Activated CD8-positive, alpha-beta memory T cell treated with anti-CD3 and anti-CD28 coated beads, Interleukin-2, amount 50 U/mL, for 4 hours (primary cell): ENCODE results near the gene ZNF423.

Experiments used
- DNase-seq: peaks from one replicate; pipeline ENCODE4 v3.0.0-alpha.2; 2020

Gene ZNF423

GRCh38 chr16:49636608-49637007 lies 219.3 kb downstream of the ZNF423 start:
- DNase-seq = no peak

- no peak for DNase-seq
These were observed 220.0 kb downstream of the ZNF423 start for GRCh38 chr16:49635591-49636581.

DNA sequence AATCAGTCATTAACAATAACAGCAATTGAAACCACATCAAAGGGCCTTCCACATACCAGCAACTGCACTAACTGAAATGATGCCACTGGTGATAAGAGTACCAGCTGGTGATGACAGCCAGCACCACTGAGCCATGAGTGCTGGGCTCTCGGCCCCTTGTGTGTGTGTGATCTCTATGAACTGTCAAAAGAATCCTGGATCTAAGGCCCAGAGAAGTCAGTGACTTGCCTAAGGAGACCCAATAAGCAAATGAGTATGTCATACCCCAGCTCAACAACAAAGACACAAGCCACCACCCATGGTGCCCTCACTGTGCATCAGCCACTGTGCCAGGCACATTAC lies 220.9 kb downstream of the ZNF423 start:
- no peak for DNase-seq

GRCh38 chr16:49634235-49635008 lies 221.5 kb downstream of the ZNF423 start:
- DNase-seq = no peak

DNA sequence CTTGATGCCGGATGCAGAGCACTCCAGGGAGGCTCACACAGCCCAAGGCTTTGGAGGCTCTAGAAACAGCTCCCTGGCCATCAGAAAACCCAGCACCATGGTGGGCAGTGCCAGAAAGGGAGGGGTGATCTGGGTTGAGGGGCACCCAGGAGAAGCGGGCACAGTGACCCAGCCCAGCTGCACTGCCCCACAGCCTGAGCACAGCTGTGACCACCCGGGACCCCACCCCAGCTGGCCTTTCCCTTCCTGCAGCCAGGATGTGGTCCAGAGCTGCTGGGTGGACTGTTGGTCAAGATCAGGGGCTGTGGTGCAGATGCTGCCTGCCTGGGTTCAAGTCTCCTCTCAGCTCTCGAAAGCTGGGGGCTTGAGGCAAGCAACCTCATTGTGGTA lies 223.1 kb downstream of the ZNF423 start:
- DNase-seq = no peak

DNA sequence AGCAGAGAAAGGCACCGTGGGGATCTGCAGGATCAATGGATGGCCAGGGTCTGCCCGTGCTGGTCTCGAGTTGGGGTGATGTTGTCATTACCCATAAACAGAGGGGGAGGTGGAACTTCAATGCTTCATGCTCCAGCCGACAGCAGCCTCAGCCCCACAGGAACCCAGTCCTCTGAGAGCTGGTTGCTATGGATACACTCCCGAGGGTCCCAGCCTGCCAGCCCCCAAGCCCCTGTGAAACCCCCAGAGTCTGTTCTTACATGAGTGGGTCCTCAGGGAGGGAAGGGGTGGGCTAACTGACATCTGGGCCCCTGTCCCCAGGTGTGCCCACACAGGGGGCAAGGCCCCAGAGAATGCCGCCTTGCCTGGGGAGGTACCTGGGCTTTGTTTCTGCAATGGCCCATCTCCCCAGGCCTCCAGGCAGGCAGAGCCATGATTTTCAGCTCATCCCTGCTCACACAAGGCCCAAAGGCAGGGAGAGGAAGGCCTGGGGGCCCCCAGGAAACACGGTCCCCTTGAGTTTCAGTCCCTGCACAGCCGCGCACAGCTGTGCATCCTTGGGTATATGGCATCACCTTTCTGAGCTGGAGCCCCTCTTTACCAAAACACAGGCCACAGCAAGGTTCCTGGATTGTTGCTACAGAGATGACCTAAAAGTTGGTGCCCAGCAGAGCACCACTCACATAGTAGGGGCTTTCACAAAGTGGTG lies 223.7 kb downstream of the ZNF423 start:
- no peak for DNase-seq

DNA sequence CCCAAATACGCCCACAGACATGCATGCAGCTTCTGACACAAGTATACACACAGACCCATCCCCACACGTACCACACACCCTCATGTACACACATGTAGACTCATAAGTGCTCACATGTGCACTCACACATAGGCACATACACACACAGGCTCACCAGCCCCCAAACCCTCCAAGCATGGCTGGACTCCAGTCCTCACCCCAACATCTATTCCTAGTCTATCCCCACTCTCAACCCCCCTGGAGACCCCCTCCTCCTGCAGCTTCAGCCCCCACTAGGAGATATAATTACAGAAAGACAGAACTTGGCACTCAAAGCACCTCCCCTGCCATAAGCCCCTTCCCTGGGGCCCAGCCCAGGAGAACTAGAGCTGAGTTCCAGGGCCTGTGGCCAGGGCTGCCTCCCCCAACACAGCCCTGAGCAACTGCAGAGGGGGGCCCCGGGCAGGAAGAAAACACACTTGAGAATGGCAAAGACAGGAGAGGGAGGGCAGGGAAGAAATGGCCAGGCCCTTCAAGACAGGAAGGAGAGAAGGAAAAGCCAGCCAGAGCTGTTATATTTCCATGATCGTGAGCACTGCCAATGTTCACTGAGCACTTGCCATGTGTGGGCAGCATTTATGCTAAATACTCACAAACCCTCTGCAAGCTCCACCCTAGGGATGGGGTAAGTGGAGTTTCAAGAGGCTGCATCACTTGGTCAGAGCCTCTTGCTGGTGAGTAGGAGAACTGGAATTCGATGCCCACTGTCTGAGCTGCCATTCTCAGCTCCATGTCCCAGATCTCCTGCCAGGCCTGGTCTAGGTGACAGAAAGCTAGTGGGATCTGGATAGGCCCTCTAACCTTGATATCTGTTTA lies 224.5 kb downstream of the ZNF423 start:
- no peak for DNase-seq

DNA sequence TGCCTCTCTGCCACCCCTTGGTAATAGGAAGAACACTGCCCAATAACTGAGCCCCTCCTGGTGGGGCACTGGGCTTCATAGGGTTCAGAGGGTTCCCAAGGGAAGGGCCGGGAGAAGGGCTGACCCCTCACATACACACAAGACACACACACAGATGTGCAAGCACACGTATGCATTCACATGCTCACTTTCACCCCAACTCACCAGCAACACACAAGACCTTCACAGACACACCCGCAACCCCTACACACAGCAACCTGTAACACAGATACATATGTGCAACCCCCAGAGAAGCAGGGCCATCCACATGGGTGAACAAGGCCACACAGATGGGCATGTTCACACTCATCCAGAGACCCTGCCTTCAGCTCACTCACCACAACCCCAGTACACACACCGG lies 225.1 kb downstream of the ZNF423 start:
- no peak for DNase-seq

GRCh38 chr16:49629851-49630250 lies 226.1 kb downstream of the ZNF423 start:
- DNase-seq = no peak

- no peak for DNase-seq
These were observed 227.8 kb downstream of the ZNF423 start for GRCh38 chr16:49628148-49628547.

DNA sequence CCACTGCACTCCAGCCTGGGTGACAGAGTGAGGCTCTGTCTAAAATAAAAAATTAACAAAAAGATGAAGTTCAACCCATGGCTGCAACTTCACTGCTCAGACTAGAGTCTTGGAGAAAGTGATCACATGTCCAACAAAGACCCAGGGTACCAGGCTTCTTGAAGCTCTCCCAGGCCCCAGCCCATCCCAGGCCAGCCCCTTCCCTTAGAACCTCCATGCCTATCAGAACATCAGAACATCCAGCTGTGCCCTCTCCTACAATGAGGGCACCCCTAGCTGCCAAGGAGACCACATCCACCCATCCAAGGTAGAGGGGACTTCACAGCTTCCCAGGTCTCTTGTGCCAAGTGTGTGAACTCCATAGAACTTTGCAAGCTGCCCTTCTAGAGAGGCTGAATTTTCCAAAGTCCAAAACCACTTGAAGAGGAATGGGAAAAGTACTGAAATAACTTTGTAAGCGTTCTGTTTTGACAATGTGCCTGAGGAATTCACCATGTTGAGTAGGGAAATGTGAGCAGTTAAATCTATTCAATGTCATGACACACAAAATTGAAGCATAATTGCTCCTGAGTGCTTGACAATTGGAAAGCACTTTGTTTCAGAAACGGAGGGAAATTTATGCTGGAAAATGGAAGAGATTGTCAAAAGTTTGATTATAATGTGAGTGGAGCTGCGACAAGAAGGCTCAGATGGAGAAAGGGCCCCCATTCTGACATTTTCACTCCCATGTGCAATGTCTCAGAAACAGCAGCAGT lies 230.4 kb downstream of the ZNF423 start:
- no peak for DNase-seq

- no peak for DNase-seq
These were observed 232.2 kb downstream of the ZNF423 start for GRCh38 chr16:49623501-49624266.

- no peak for DNase-seq
These were observed 233.2 kb downstream of the ZNF423 start for GRCh38 chr16:49622421-49623402.

DNA sequence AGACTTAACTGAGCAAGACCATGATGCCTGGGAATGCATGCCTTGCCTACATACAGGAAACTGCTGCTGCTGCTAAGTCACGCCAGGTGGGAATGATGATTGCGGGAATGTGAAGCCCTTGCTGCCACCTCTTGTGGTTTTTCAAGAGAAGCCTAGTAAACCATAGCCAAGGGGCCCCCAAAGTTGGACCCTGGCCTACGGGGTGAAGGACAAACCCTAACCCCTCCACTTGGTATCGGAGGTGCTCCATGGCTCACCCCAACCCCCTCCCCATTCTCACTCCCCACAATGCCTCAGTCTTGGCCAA lies 233.9 kb downstream of the ZNF423 start:
- no peak for DNase-seq

GRCh38 chr16:49621241-49622083 lies 234.4 kb downstream of the ZNF423 start:
- DNase-seq = no peak

DNA sequence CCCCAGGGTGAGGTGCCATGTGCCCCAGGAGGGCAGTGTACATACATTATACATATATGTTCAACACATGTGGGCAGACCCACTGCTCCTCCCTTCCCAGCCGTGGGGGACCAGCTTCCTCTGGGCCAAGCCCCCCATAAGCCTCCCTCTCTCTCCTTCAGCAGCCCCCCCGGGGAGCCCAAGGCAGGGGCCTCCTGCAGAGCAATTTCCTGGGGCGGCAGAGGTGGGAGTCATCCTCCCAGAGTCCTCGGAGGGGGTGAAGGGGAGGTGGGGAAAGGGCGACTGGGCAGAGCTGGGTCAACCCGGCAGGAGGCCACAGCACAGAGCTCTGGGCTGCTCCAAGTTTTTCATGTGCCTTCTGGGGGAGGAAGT lies 235.1 kb downstream of the ZNF423 start:
- DNase-seq = no peak

DNA sequence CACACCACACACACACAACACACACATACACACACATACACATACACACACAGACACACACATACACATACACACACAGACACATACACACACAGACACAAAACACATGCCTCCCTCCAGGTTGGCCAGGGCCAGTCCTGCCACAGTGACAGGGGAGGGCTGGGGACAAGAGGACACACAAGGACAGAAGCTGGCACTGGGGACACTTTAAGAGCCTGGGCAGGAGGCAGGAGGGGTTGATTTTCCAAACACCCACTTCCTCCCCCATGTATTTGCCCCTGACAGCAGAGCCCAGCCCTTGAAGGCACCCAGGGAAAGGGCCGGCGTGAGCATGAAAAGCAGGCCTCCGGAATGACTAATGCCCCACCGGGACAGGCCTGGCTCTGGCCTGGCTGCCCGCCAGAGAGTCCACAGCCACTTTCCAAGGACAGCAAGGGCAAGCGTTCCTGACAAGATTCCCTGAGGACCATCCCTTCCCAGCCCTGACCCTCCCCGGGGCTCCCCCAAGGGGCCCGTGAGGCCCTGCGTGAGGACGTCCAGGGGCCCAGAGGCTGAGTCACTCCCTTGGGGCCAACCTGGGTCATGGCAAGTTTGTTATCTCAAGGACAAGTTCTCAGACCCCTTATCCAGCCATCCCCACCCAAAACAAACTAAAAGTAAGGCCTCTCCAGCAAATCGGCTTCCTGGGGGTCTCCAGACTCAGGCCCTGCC lies 235.6 kb downstream of the ZNF423 start:
- DNase-seq = no peak

DNA sequence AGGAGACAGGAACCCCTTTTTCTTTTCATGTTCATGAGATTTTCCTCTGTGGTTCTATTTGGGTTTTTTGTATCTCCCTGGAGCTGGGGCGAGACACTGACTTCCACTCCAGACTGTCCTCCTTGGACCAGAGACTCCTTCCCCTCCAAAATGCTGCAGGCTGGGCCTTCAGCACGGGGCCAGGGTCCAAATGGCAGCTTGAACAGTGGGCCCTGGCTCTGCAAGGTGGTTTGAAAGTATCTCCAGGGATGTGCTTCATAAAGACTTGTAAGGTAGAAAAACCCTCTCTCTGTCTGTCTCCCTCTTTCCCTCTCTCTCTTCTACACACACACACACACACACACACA lies 236.1 kb downstream of the ZNF423 start:
- no peak for DNase-seq
